CD4-positive, alpha-beta T cell treated with Interleukin-17A for 4 hours (primary cell): Measurements from ENCODE around the gene UBTFL1.
"Not testable (repeated sequence)": the region's sequence is repeated elsewhere in the genome, so short reads cannot be mapped to it uniquely, and the experiment has no call there.

ENCODE experiments used
- DNase-seq: peaks from one replicate; pipeline ENCODE4 v3.0.0-alpha.2; 2020; ENCODE audit warnings: mixed read lengths

UBTFL1 gene, protein sequence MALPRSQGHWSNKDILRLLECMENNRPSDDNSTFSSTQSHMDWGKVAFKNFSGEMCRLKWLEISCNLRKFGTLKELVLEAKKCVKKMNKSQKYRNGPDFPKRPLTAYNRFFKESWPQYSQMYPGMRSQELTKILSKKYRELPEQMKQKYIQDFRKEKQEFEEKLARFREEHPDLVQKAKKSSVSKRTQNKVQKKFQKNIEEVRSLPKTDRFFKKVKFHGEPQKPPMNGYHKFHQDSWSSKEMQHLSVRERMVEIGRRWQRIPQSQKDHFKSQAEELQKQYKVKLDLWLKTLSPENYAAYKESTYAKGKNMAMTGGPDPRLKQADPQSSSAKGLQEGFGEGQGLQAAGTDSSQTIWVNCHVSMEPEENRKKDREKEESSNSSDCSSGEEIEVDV

DNA sequence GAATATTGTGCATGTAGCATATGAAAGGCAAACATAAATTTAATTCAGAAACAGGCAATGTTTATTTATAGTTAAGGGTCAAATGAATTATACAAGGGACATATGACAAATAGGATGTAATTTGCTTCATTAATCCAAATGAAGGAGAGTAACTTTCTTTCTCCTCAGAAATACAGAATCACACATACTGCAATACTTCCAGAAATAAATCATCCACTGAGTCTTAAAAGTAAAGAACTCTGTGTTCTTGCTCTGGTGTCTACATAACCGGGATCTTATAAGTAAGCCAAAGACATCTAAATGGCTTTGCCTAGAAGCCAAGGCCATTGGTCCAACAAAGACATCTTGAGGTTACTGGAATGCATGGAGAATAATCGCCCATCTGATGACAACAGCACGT is at the start of gene UBTFL1:
TSS of gene UBTFL1 (plus strand) at position 301 of the 400 bp plus-strand sequence. CDS start at position 301, 0 bp downstream.
- DNase-seq, result not testable (repeated sequence)

DNA sequence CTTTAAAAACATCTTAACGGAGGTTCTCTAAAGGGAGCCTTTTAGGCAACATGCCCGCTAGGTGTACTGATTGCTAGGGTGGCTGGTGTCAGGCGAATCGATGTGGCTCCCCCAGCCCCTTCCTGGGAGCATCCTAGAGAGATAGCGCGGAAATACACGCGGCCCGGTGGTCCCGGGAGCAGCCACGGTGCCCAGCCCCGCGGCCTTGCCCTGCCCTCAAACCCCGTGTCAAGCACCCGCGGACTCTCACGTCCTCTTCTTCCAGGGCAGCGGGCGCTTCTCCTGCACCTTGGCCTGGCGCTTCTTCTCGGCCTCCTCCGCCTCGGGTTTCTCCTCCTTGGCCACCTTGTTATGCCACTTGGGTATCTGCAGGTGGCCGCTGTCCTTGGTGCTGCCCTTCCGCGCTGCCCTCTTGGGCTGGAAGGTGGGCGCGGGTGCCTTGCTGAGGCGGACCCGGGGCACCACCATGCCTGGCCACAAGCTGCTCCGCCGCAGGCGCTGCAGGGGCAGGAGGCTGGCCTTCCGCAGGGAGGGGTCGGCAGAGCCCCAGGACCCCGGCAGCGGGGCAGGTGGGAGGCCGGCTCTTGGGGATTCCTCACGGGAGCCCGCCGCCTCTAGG is 34.0 kb upstream of the UBTFL1 start:
- DNase-seq, result not testable (repeated sequence)

DNA sequence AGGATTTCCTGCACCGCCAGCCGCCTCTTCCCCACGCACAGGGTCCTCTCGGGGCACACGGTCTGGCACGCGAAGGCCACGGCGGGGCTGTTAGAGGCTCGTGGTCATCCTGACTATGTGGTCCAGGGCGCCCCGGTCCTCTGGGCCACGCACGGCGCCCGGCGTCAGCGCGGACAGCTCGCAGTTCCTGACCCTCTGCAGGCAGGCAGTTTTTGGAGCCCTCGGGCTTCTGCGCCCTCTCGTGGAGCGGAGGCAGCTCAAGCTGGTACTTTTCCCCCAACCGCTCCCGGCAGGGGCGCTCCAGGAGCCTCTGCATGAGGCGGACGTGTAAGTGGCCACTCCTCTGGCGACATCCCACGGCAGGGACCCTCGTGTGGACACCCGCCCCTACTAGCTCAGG is 33.4 kb upstream of the UBTFL1 start:
- not testable (repeated sequence) for DNase-seq

DNA sequence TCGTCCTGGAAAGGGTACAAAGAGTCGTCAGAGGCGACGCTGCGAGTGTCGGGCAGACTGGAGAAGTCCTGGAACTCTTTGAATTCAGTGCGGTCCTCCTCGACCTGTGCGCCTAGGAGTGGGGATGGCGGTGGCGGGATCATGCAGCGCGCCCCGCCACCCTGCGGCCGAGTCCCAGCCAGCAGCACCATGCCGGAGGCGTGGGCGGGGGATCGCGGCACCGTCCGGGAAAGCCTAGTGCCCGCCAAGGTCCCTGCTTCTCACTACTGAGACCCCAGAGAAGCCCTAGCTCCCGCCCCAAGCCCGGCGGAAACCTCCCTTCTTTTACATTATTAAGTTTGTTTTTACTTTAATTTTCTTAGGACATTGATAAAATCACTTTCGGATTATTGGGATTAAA is 32.2 kb upstream of the UBTFL1 start:
- not testable (repeated sequence) for DNase-seq

DNA sequence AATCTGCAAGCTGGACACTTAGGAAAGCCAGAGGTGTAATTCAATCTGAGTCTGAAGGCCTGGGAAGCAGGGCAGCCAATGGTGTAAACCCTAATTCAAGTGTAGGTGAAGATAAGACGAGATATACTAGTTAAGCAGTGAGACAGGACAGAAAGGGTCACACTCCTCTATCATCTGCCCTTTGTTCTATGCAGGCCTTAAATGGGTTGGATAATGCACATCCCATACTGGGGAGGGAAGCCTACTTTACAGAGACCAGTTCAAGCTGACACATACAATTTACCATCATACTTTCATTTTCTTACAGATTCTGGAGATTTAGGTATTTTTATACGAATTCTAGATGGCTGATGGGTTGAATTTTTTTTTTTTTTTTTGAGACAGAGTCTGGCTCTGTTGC is 3.0 kb downstream of the UBTFL1 start:
- DNase-seq, result not testable (repeated sequence)

DNA sequence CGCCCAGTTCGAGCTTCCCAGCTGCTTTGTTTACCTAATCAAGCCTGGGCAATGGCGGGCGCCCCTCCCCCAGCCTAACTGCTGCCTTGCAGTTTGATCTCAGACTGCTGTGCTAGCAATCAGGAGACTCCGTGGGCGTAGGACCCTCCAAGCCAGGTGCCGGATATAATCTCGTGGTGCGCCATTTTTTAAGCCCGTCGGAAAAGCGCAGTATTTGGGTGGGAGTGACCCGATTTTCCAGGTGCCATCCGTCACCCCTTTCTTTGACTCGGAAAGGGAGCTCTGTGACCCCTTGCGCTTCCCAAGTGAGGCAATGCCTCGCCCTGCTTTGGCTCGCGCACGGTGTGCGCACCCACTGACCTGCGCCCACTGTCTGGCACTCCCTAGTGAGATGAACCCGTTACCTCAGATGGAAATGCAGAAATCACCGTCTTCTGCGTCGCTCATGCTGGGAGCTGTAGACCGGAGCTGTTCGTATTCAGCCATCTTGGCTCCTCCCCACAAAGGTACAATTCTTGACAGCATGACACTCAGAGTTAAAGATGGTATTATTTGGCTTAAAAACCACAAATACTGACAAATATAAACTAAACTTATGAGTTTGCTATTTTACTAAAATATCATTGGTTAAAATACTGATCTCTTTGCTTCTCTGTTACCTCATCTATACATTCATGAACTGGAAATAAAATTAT is 9.6 kb downstream of the UBTFL1 start:
- DNase-seq, result not testable (repeated sequence)

DNA sequence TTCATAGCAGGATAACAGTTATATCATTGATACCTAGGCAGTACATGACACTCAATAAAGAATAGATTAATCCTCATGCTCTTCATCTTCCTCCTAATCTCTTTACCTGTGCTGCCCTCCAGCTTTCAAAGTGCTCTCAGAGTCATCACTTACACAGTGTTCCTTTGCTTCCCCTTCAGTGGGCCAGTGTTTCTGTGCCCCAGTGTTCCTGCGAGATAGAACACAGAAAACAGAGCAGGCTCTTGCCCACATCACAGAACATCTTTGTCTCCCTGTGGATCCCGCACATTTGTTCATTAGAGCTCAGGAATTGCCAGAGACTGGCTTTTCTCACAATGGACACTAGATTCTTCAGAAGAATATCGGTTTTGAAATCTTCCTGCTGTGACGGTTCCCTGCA is 12.5 kb downstream of the UBTFL1 start:
- not testable (repeated sequence) for DNase-seq

DNA sequence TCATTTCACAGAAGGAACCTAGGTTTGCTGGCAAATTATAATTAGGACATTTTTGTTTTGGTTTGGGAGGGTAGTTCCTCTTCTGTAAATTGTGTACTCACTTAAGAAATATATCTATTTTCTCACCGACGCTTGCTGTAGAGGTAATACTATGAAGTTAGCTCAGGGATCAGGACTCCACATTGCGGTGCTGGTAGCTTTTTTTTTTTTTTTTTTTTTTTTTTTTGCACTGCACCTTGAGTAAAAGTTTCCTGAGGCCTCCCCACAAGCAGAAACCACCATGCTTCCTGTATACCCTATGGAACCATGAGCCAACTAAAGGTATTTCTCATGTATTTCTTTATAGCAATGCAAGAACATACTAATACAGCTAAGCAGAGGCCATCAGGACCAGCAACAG is 14.7 kb downstream of the UBTFL1 start:
- no peak for DNase-seq

DNA sequence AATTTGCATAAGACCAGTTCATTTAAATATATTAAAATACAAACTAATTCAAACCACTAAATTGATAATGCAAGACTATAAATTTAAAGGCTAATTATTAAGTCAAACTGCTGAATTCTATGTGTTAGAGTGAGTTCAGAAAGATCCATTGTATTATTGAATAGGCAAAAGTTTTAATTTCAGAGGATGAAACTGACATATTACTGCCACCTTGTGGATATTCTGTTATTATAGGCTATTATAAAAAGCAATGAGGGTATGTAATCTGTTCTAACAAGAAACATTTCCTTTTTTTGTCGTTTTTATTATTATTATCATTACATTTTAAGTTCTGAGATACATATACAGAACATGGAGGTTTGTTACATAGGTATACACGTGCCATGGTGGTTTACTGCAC is 27.8 kb downstream of the UBTFL1 start:
- DNase-seq, result no peak

DNA sequence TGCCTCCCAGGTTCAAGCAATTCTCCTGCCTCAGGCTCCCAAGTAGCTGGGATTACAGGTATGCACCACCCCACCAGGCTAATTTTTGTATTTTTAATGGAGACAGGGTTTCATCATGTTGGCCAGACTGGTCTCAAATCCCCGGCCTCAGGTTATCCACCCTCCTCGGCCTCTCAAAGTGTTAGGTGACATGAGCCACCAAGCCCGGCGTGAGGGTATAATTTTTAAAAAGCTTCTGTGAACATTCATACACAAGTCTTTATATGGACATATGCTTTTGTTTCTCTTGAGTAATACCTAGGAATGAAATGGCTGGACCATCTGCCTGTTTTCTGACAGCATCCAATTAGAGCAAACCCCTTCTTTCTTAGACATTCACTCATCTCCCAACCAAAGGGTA is 34.4 kb downstream of the UBTFL1 start:
- DNase-seq, result no peak

DNA sequence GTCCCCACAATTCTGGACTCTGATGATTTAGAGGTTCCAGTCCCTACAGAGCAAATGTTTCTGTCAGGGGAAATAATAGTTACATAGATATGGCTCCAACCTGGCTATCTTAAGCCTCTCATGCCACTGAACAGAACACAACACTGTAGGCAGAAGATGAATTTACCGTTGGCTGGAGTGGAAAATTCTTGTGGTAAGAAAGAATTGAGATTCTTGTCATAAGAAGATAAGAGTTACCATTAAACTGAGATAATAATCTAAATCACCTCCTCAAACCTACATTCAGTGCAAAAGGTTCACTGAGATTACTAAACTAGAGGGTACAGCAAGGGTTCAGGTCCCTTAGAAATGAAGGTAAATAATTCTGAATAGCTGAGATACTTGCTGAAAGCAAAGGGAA is 38.6 kb downstream of the UBTFL1 start:
- no peak for DNase-seq

DNA sequence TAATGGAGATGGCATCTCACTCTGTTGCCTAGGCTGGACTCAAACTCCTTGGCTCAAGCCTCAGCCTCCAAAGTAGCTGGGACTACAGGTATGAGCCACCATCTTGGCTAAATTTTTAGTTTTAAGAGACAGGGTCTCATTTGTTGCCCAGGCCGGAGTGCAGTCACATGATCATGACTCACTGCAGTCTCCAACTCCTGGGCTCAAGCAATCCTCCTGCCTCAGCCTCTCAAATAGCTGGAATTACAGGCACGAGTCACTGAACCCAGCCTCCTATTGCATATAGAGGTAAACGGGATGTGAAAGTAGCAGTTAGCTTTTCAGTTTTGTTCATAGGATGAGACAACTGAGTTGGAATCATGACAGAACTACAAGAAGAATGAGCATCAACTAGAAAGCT is 39.2 kb downstream of the UBTFL1 start:
- no peak for DNase-seq

DNA sequence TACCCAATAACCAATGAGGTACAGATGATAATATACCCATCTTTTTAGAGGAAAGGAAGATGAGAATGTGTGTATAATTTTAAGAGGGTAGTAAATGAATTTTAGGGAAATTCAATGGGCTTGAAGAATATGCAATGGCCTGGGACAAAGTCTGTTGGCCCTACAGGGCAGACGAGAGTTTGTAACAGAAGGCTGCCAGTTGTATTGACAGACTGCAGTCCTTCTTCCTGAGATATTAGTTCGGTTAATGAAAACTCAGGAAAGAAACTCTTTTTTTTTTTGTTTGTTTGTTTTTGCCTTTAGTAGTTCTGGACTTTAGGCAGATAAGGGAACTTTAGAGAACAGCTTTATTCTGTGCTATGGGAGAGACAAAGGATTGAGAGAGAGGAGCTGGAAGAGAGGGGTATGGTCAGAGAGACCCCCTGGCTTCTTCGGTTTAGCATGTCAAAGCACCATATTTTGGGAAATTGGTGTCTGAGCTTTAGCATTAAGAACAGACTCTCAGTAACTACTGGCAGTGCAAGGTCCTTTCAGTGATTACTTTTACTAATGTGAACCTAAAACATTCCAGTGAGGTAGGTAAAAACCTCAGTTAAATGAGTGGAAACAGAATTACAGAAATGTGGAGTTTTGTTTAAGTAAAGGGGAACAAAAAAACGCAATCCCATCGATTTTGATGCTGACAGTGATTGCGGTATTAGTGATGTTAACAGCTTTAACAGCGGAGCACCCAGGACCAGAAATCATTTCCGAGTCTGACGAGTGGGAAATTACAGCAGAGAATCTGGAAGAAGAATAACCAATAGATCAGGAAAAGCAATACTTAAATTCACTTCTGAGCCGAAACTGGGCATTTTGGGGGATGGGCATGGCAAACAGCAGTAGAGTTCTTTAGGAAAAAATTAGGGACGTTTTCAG is 48.1 kb downstream of the UBTFL1 start:
- DNase-seq, result no peak

DNA sequence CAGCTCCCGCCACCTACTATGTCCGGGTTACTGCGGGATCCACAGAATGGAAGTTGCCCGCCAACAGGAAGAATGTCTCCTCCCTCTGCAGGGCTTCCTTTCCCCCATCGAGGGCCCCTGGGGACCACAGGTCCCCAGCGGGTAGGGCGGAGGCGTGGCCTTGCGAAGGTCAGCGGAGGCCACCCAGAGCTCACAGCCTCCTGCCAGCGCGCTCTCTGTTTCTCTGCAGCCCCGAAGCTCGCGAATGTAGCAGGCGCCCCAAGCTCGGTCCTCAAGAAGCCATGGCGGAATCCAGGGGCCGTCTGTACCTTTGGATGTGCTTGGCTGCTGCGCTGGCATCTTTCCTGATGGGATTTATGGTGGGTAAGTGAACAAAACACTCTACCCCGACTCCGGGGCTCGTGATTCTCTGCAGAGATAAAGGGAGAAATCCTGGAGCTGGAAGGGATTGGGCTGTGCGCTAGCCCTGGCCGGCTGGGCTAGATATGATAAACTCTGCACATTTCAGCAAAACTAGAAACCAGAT is 48.8 kb downstream of the UBTFL1 start, which contains the start of gene NAALAD2:
TSS of gene NAALAD2 (plus strand) at position 186 of the 526 bp plus-strand sequence. CDS start at position 282, 96 bp downstream.
- no peak for DNase-seq

DNA sequence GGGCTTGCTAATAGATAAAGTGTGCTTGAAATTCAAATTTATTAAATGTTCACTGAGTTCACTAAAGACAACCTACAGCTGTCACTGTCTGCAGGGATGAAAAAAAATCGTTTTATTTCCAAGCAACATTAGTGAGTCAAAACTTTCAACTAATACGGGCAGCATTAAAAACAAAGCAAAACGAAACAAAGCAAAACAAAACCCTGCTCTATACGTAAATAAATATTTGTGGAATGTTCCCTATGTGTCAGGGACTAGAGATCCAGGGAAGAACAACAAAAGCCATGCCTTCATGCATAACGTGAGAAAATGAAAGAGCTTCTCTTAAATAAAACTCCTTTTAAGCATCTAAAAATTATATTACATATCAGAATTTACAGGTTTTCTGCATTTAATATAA is 49.3 kb downstream of the UBTFL1 start:
- no peak for DNase-seq
